HepG2 (cell line): ENCODE results near the gene FXN. TPM values are rescaled to one million over a fixed set of nuclear protein-coding genes. Genes with fewer than 3 reads are reported as not detected.

ENCODE experiments used
- ATAC-seq: fragments of 200-7000 bp; cut with Tn5 transposase; 3 replicates; pipeline ENCODE4 v1.9.1; 2020; ENCODE audit warnings: mild to moderate bottlenecking, moderate library complexity
- BruUV-seq: library from RNA; stranded (reverse); fragments of 400-500 nt; replicated peaks from 2 replicates; lab custom pipeline; 2021; lab: Mats Ljungman, UMichigan
- CTCF ChIA-PET: fragments of 300-600 bp; formaldehyde crosslinking; extraction: SDS; loops from one replicate; lab custom pipeline; 2021; ENCODE audit warnings: low total read pairs, inconsistent platforms, low intra/inter-chr PET ratio; lab: Yijun Ruan, JAX
- POLR2A ChIA-PET: fragments of 350-600 bp; sonication (Branson Sonifier 250); formaldehyde crosslinking; loops from one replicate; lab custom pipeline; 2020; ENCODE audit warnings: antibody characterized with exemption, inconsistent platforms; lab: Yijun Ruan, JAX
- DNase-seq: peaks from one replicate; pipeline ENCODE4 v3.0.0-alpha.2; 2015; ENCODE audit warnings: low spot score
- FAIRE-seq: peaks from 3 replicates; lab custom pipeline; 2011; peaks lifted over from hg19 to GRCh38; lab: Jason Lieb, UNC
- H2AFZ ChIP-seq: one replicate; pipeline ENCODE4 v1.6.1; 2011; ENCODE audit warnings: low read length, inconsistent platforms
- H3K27ac ChIP-seq: fragments of 300-600 bp; 3 replicates; pipeline ENCODE4 v1.8.0; 2011; ENCODE audit warnings: mixed run types, mild to moderate bottlenecking, mixed read lengths, low read length, inconsistent platforms; ENCODE audit not compliant: insufficient read depth; ENCODE audit errors: extremely low read length
- H3K27me3 ChIP-seq, 2 experiments: fragments of 200-600 bp in 1 of 2; 2 replicates in 1 of 2; 3 replicates in 1 of 2; pipeline versions ENCODE4 v1.6.0 to v1.8.0; 2011; ENCODE audit warnings: low read length in 2 of 2, mild to moderate bottlenecking in 2 of 2, moderate library complexity in 2 of 2, inconsistent platforms in 1 of 2; ENCODE audit not compliant: insufficient read depth in 2 of 2, control insufficient read depth in 1 of 2
- H3K36me3 ChIP-seq, 2 experiments: fragments of 200-600 bp in 1 of 2; replicated peaks in 1 of 2; 2 replicates in 1 of 2; 3 replicates in 1 of 2; pipeline versions ENCODE4 v1.5.1 to v1.8.0; 2011; ENCODE audit warnings: low read length in 2 of 2, inconsistent platforms in 1 of 2; ENCODE audit not compliant: insufficient read depth in 2 of 2, control insufficient read depth in 1 of 2
- H3K4me1 ChIP-seq: 2 replicates; pipeline ENCODE4 v1.5.1; 2012; ENCODE audit warnings: low read length, inconsistent platforms; ENCODE audit not compliant: insufficient read depth
- H3K4me2 ChIP-seq: 2 replicates; pipeline ENCODE4 v1.6.0; 2011; ENCODE audit warnings: low read depth, low read length, inconsistent platforms
- H3K4me3 ChIP-seq, 3 experiments: fragments of 200-600 bp in 1 of 3; sonication (generic), shearing (Covaris generic) in 1 of 3; replicated peaks in 1 of 3; 2 replicates each; pipeline ENCODE4 v1.5.1; 2011 to 2016; ENCODE audit warnings: low read length in 3 of 3, inconsistent platforms in 2 of 3, low read depth in 2 of 3, mild to moderate bottlenecking in 2 of 3, control low read depth in 1 of 3, mixed read lengths in 1 of 3; ENCODE audit not compliant: insufficient read depth in 1 of 3
- H3K79me2 ChIP-seq: one replicate; pipeline ENCODE4 v1.6.1; 2011; ENCODE audit warnings: low read length, inconsistent platforms; ENCODE audit not compliant: insufficient read depth
- H3K9ac ChIP-seq: 2 replicates; pipeline ENCODE4 v1.6.0; 2011; ENCODE audit warnings: mild to moderate bottlenecking, low read depth, low read length, inconsistent platforms; ENCODE audit not compliant: insufficient read depth
- H3K9me3 ChIP-seq: 2 replicates; pipeline ENCODE4 v1.5.1; 2012; ENCODE audit warnings: mild to moderate bottlenecking, low read length
- H4K20me1 ChIP-seq: 2 replicates; pipeline ENCODE4 v1.6.0; 2011; ENCODE audit warnings: inconsistent platforms, mild to moderate bottlenecking, low read length, moderate library complexity; ENCODE audit not compliant: insufficient read depth
- KDM2A ChIP-seq: sonication (generic); formaldehyde crosslinking; IDR thresholded peaks from 2 replicates; pipeline ENCODE4 v1.4.0; 2020; ENCODE audit warnings: low read depth, missing genetic modification reagents, borderline replicate concordance
- TARDBP ChIP-seq: sonication (generic); formaldehyde crosslinking; IDR thresholded peaks from 2 replicates; pipeline ENCODE4 v1.8.0; 2022; ENCODE audit warnings: mild to moderate bottlenecking, missing genetic modification reagents
- ZNF101 ChIP-seq: sonication (generic); formaldehyde crosslinking; IDR thresholded peaks from 2 replicates; pipeline ENCODE4 v1.4.0; 2020; ENCODE audit warnings: mild to moderate bottlenecking, low read depth, missing genetic modification reagents, borderline replicate concordance
- ZNF577 ChIP-seq: sonication (generic); formaldehyde crosslinking; IDR thresholded peaks from 2 replicates; pipeline ENCODE4 v1.4.0; 2020; ENCODE audit warnings: mild to moderate bottlenecking, low read depth, missing genetic modification reagents, borderline replicate concordance
- ZNF687 ChIP-seq: sonication (generic); formaldehyde crosslinking; IDR thresholded peaks from 2 replicates; pipeline ENCODE4 v1.5.1; 2020; ENCODE audit warnings: mild to moderate bottlenecking, missing genetic modification reagents, moderate library complexity
- WGBS: methylation state at CpG from one replicate; pipeline ENCODE4 v1.1.6; 2017; ENCODE audit warnings: low lambda C conversion rate; 5-methylcytosine and 5-hydroxymethylcytosine counted together
- in situ Hi-C: cut with HindIII; loops from 2 replicates; pipeline ENCODE4 v1.10.0; 2017; ENCODE audit warnings: low pct_unique_long_range_greater_than_20kb; ENCODE audit not compliant: extremely low pct_ligation_motif_present
- intact Hi-C: fragments of 100-400 bp; cut with micrococcal nuclease; formaldehyde crosslinking; loops from one replicate; pipeline ENCODE4 v1.10.0; 2022; ENCODE audit not compliant: unreplicated experiment
- polyA plus RNA-seq, 8 experiments: library from polyadenylated mRNA; depleted of rRNA in 3 of 8; stranded (reverse) in 7 of 8; unstranded in 1 of 8; fragments of >200 nt; fragmentation: Illumina TruSeq in 4 of 8; extraction: Trizol in 4 of 8; gene quantifications; 2 replicates each; pipeline versions ENCODE4 v1.2.1 to v1.2.3, GENCODE V29; 2011 to 2016; ENCODE audit warnings: low read depth in 4 of 8, missing spikeins in 1 of 8, mixed read lengths in 1 of 8; ENCODE audit not compliant: insufficient read depth in 1 of 8
- small RNA-seq, 3 experiments: library from RNA; depleted of rRNA; stranded (forward); fragments of <200 nt; gene quantifications; one replicate each; pipeline ENCODE3, GENCODE V24; 2012; ENCODE audit warnings: low read depth in 2 of 3, low replicate concordance in 1 of 3; ENCODE audit not compliant: insufficient read length in 3 of 3, insufficient read depth in 2 of 3
- total RNA-seq, 5 experiments: library from RNA; depleted of rRNA; stranded (reverse); fragments of >200 nt; fragmentation: Illumina TruSeq; extraction: Trizol; gene quantifications; 2 replicates each; pipeline ENCODE4 v1.2.3, GENCODE V29; 2016; ENCODE audit warnings: low read depth in 1 of 5

The FXN gene
- total and polyA plus RNA-seq, 2 of the 13 experiments (the other 11 are each of a cell fraction or from before 2014, with no cell fraction given), result 24.1 to 26.0 TPM

DNA sequence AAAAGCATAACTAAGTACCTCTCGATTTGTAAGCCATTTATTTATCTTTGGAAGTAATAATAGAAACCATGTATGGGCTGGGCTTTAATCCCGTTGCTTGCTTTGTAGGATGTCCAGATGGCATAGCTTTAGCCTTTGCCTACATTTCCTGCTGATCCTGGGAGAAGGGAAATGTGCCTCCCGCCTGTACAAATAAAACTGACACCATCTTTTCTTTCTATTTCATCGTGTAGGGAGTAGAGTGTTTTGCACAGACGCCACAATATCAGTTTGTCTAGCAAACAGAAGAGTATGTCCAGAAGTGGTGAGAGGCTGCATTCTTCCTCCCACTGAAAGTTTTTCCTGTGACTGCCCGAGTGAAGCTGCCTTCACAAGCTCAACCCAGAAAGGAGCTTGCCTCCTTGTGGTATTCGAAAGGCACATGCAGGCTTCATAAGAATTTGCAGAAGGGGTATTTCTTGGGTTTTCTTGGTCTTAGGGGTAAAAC is 113.8 kb downstream of the FXN start:
- Histone ChIP-seq H3K27me3 (no peaks in the 10 kb centered on the region), H3K4me2 (no peak overlapping the region), H3K4me3 (no peak overlapping the region), H3K9me3 (no peaks in the 10 kb centered on the region), H3K36me3 (peaks cover 8 to 51% of the 10 kb centered on the region in 2 experiments), H3K9ac (no peak overlapping the region), H3K4me1 (peaks cover 52% of the 10 kb centered on the region), H3K27ac (no peak overlapping the region), H4K20me1 (peaks cover 6% of the 10 kb centered on the region; the same call in 1 of the 2 replicates), H2AFZ (no peak overlapping the region), H3K79me2 (peaks cover 67% of the 10 kb centered on the region)
- ChIA-PET POLR2A (interaction anchor here (1.0 to 1.2 kb wide), 2 partner anchors 20 to 28 kb away, joined by 3 to 4 read pairs; no protein-coding TSS in a partner anchor), CTCF (no interaction called here)
- no peak for FAIRE-seq
- no peak for ATAC-seq
- in situ Hi-C loops (no loop called here), intact Hi-C loops (no loop called here)
- WGBS, result 69% methylated on average over 7 of the region's 7 CpGs
- no peak for DNase-seq
- no TSS peak for BruUV-seq
- TF ChIP-seq TARDBP (CRISPR knock-in tag), result no peak
- TF ChIP-seq ZNF687, result no peak
- no peak for TF ChIP-seq KDM2A
- no peak for TF ChIP-seq ZNF101 (CRISPR knock-in tag)
- TF ChIP-seq ZNF577 (CRISPR knock-in tag), result no peak

Small RNAs within 50 kb of the gene (small RNA-seq; reads per million reads assigned to genes)
- 0 reads per million in 3 experiments for gene AL162730.1

Other genes starting within 250 kb of the FXN start
- not detected in 2 replicates for gene PRKACG, start 21.6 kb upstream of the FXN start, total RNA-seq (2016; rRNA removed; fragmentation: Illumina TruSeq; extraction: Trizol)
- gene PRKACG, start 21.6 kb upstream of the FXN start, polyA plus RNA-seq (2011; rRNA removed), result not detected in 2 replicates
- 110 and 135 TPM in 2 replicates for gene TJP2, start 138.5 kb downstream of the FXN start, total RNA-seq (2016; rRNA removed; fragmentation: Illumina TruSeq; extraction: Trizol)
- gene TJP2, start 138.5 kb downstream of the FXN start, polyA plus RNA-seq (2011; rRNA removed), result 109 and 112 TPM in 2 replicates